SK-N-MC (cell line): ENCODE measurements around the gene DYRK3.

Experiments
- EZH2 ChIP-seq: fragments of 200-600 bp; sonication (generic); IDR thresholded peaks from one replicate; pipeline ENCODE4 v1.6.1; 2017; ENCODE audit warnings: antibody characterized with exemption
- FOXP2 ChIP-seq: optimal IDR thresholded peaks from 2 replicates; pipeline ENCODE3; 2011; ENCODE audit warnings: mild to moderate bottlenecking, moderate library complexity; ENCODE audit not compliant: insufficient read depth; ENCODE audit errors: extremely low read length, control extremely low read depth
- POLR2AphosphoS5 ChIP-seq: IDR thresholded peaks from 2 replicates; pipeline ENCODE4 v1.6.1; 2012; ENCODE audit warnings: mild to moderate bottlenecking, low read depth, low read length, borderline replicate concordance

- no peak for TF ChIP-seq EZH2
- no peak for TF ChIP-seq POLR2AphosphoS5
- no peak for TF ChIP-seq FOXP2
Measured at GRCh38 chr1:206687251-206687914, 52.0 kb downstream of the DYRK3 start.
